GM12878 (cell line): ENCODE measurements around the gene ROBO1. TPM values are rescaled to one million over a fixed set of nuclear protein-coding genes. Genes with fewer than 3 reads are reported as not detected.

Source experiments
- ATAC-seq: fragments of 200-7000 bp; cut with Tn5 transposase; 3 replicates; pipeline ENCODE4 v1.9.1; 2020; ENCODE audit warnings: mild to moderate bottlenecking, moderate library complexity
- BruUV-seq: library from RNA; stranded (reverse); fragments of 400-500 nt; replicated peaks from 2 replicates; lab custom pipeline; 2021; lab: Mats Ljungman, UMichigan
- CTCF ChIA-PET: fragments of 300-600 bp; sonication (Branson Sonifier 250); formaldehyde crosslinking; extraction: SDS; loops from one replicate; lab custom pipeline; 2021; ENCODE audit warnings: inconsistent platforms; lab: Yijun Ruan, JAX
- POLR2A ChIA-PET: fragments of 350-600 bp; formaldehyde crosslinking; extraction: SDS; loops from one replicate; lab custom pipeline; 2021; ENCODE audit warnings: inconsistent platforms; lab: Charles Lee
- RAD21 ChIA-PET: fragments of 300-600 bp; sonication (Branson Sonifier 250); formaldehyde crosslinking; loops from one replicate; lab custom pipeline; 2023; ENCODE audit warnings: antibody characterized with exemption; ENCODE audit not compliant: unreplicated experiment; lab: Charles Lee
- SMC1A ChIA-PET: fragments of 300-600 bp; sonication (Branson Sonifier 250); formaldehyde crosslinking; loops from one replicate; lab custom pipeline; 2023; ENCODE audit not compliant: unreplicated experiment, uncharacterized antibody; lab: Charles Lee
- DNase-seq: peaks from one replicate; pipeline ENCODE4 v3.0.0-alpha.2; 2011; ENCODE audit warnings: low read depth, low spot score
- FAIRE-seq: peaks from 3 replicates; lab custom pipeline; 2011; peaks lifted over from hg19 to GRCh38; lab: Jason Lieb, UNC
- H2AFZ ChIP-seq: 2 replicates; pipeline ENCODE4 v1.6.0; 2011; ENCODE audit warnings: low read depth, low read length, control low read depth; ENCODE audit not compliant: control insufficient read depth
- H3K27ac ChIP-seq: 2 replicates; pipeline ENCODE4 v1.5.1; 2011; ENCODE audit warnings: control low read depth; ENCODE audit not compliant: control insufficient read depth, insufficient read depth
- H3K27me3 ChIP-seq, 2 experiments: replicated peaks in 1 of 2; 2 replicates each; pipeline versions ENCODE4 v1.6.0 to v1.6.1; 2011; ENCODE audit warnings: low read length in 1 of 2; ENCODE audit not compliant: control insufficient read depth in 2 of 2, insufficient read depth in 2 of 2
- H3K36me3 ChIP-seq, 2 experiments: 2 replicates each; pipeline ENCODE4 v1.5.1; 2011; ENCODE audit warnings: low read length in 1 of 2; ENCODE audit not compliant: control insufficient read depth in 2 of 2, insufficient read depth in 2 of 2
- H3K4me1 ChIP-seq: 2 replicates; pipeline ENCODE4 v1.6.1; 2011; ENCODE audit warnings: mild to moderate bottlenecking, low read length, moderate library complexity, mixed read lengths; ENCODE audit not compliant: control insufficient read depth, insufficient read depth
- H3K4me2 ChIP-seq: 2 replicates; pipeline ENCODE4 v1.6.0; 2011; ENCODE audit warnings: control low read depth; ENCODE audit not compliant: control insufficient read depth, insufficient read depth
- H3K4me3 ChIP-seq: fragments of 200-600 bp; sonication (generic); 2 replicates; pipeline ENCODE4 v1.5.1; 2016
- H3K79me2 ChIP-seq: 2 replicates; pipeline ENCODE4 v1.6.0; 2011; ENCODE audit warnings: low read length; ENCODE audit not compliant: control insufficient read depth, insufficient read depth
- H3K9ac ChIP-seq: 2 replicates; pipeline ENCODE4 v1.8.0; 2011; ENCODE audit warnings: low read length, control low read depth, mixed read lengths; ENCODE audit not compliant: control insufficient read depth, insufficient read depth
- H3K9me3 ChIP-seq: replicated peaks from 3 replicates; pipeline ENCODE4 v1.5.1; 2011; ENCODE audit warnings: mild to moderate bottlenecking, low read length; ENCODE audit not compliant: control insufficient read depth, insufficient read depth
- H4K20me1 ChIP-seq: 2 replicates; pipeline ENCODE4 v1.6.0; 2011; ENCODE audit not compliant: control insufficient read depth, insufficient read depth
- ASH2L ChIP-seq: fragments of 300-600, 200-600 bp; sonication (generic); IDR thresholded peaks from 2 replicates; pipeline ENCODE4 v1.6.1; 2017; ENCODE audit warnings: low read depth, mild to moderate bottlenecking, borderline replicate concordance
- BHLHE40 ChIP-seq, 2 experiments: fragments of 450-650 bp in 1 of 2; IDR thresholded peaks; 2 replicates each; pipeline ENCODE4 v1.6.1; 2011 to 2017; ENCODE audit warnings: low read depth in 2 of 2, borderline replicate concordance in 1 of 2, improper control_type of control experiment in 1 of 2, low read length in 1 of 2, mild to moderate bottlenecking in 1 of 2
- BRCA1 ChIP-seq: IDR thresholded peaks from 2 replicates; pipeline ENCODE4 v1.6.1; 2011; ENCODE audit warnings: low read depth, low read length, improper control_type of control experiment
- CHD2 ChIP-seq: IDR thresholded peaks from 2 replicates; pipeline ENCODE4 v1.6.1; 2011; ENCODE audit warnings: low read depth, low read length, improper control_type of control experiment, borderline replicate concordance
- EGR1 ChIP-seq, 2 experiments: IDR thresholded peaks; 1 replicate in 1 of 2; 2 replicates in 1 of 2; pipeline ENCODE4 v1.6.1; 2011 to 2012; ENCODE audit warnings: low read depth in 2 of 2, low read length in 2 of 2, borderline replicate concordance in 1 of 2, mild to moderate bottlenecking in 1 of 2, moderate library complexity in 1 of 2
- ELK1 ChIP-seq: IDR thresholded peaks from 2 replicates; pipeline ENCODE4 v1.6.1; 2012; ENCODE audit warnings: low read depth, low read length, improper control_type of control experiment
- FOXK2 ChIP-seq: fragments of 450-650 bp; IDR thresholded peaks from 2 replicates; pipeline ENCODE4 v1.6.1; 2017; ENCODE audit warnings: mild to moderate bottlenecking, moderate library complexity
- KAT2A ChIP-seq: conservative IDR thresholded peaks from 2 replicates; pipeline ENCODE4 v1.6.1; 2011; ENCODE audit warnings: low read depth, low read length; ENCODE audit not compliant: control insufficient read depth
- KDM1A ChIP-seq: fragments of 200-600 bp; sonication (generic); IDR thresholded peaks from 2 replicates; pipeline ENCODE4 v1.6.1; 2016; ENCODE audit warnings: borderline replicate concordance
- NFIC ChIP-seq: IDR thresholded peaks from 2 replicates; pipeline ENCODE4 v1.6.1; 2012; ENCODE audit warnings: low read depth, mild to moderate bottlenecking, inconsistent platforms, low read length, moderate library complexity
- NR2C2 ChIP-seq: IDR thresholded peaks from 2 replicates; pipeline ENCODE4 v1.6.1; 2011; ENCODE audit warnings: borderline replicate concordance, low read depth; ENCODE audit not compliant: control insufficient read depth, insufficient read length
- NR2F1 ChIP-seq: fragments of 450-650 bp; conservative IDR thresholded peaks from 2 replicates; pipeline ENCODE4 v1.6.1; 2017; ENCODE audit warnings: mild to moderate bottlenecking
- PBX3 ChIP-seq: IDR thresholded peaks from 2 replicates; pipeline ENCODE4 v1.6.1; 2011; ENCODE audit warnings: mild to moderate bottlenecking, low read depth, low read length, moderate library complexity; ENCODE audit not compliant: insufficient replicate concordance
- RAD51 ChIP-seq: fragments of 450-650 bp; IDR thresholded peaks from 2 replicates; pipeline ENCODE4 v1.6.1; 2016; ENCODE audit warnings: moderate library complexity, mild to moderate bottlenecking, inconsistent platforms
- SP1 ChIP-seq: IDR thresholded peaks from one replicate; pipeline ENCODE4 v1.6.1; 2011; ENCODE audit warnings: low read depth, low read length
- SREBF1 ChIP-seq: IDR thresholded peaks from 2 replicates; pipeline ENCODE4 v1.6.1; 2012; ENCODE audit warnings: mild to moderate bottlenecking, low read length
- TAF1 ChIP-seq: IDR thresholded peaks from 2 replicates; pipeline ENCODE4 v1.6.1; 2011; ENCODE audit warnings: mild to moderate bottlenecking, low read depth, low read length, borderline replicate concordance
- ZBTB11 ChIP-seq: fragments of 450-650 bp; formaldehyde crosslinking; IDR thresholded peaks from 2 replicates; pipeline ENCODE4 v1.5.0; 2022; ENCODE audit warnings: mild to moderate bottlenecking, missing genetic modification characterization
- ZSCAN29 ChIP-seq: fragments of 450-650 bp; IDR thresholded peaks from 2 replicates; pipeline ENCODE4 v1.6.1; 2017; ENCODE audit warnings: mild to moderate bottlenecking, moderate library complexity
- WGBS: methylation state at CpG from one replicate; pipeline ENCODE4 v1.1.6; 2016; ENCODE audit warnings: low lambda C conversion rate; ENCODE audit not compliant: insufficient replicate concordance, insufficient coverage; ENCODE audit errors: missing lambda C conversion rate; 5-methylcytosine and 5-hydroxymethylcytosine counted together
- in situ Hi-C: fragments of 300-500 bp; cut with MboI; formaldehyde crosslinking; loops from 9 replicates; pipeline ENCODE4 v1.14.3; 2018; ENCODE audit warnings: mixed read lengths
- intact Hi-C: fragments of 100-400 bp; cut with micrococcal nuclease; formaldehyde crosslinking; loops from one replicate; pipeline ENCODE4 v1.14.2; 2022; ENCODE audit not compliant: unreplicated experiment
- polyA plus RNA-seq, 11 experiments: library from polyadenylated mRNA; depleted of rRNA in 4 of 11; unstranded in 6 of 11; stranded (reverse) in 5 of 11; fragments of >200 nt; fragmentation: Nextera tagmentation in 4 of 11; fragmentation: Illumina TruSeq in 1 of 11; extraction: Ambion mirVana in 4 of 11; extraction: Trizol in 1 of 11; gene quantifications; 1 replicate in 1 of 11; 2 replicates in 10 of 11; pipeline versions ENCODE4 v1.2.1 to v1.2.3, GENCODE V29; 2011 to 2016; ENCODE audit warnings: inconsistent platforms in 2 of 11, missing spikeins in 2 of 11, low read depth in 1 of 11
- total RNA-seq, 4 experiments: library from RNA; depleted of rRNA in 3 of 4; stranded (reverse); fragments of >200 nt in 3 of 4; fragmentation: Illumina TruSeq in 1 of 4; extraction: Trizol in 1 of 4; gene quantifications; 2 replicates each; pipeline versions ENCODE4 v1.2.1 to v1.2.3, GENCODE V29; 2013 to 2021

The ROBO1 gene
- total and polyA plus RNA-seq, 10 of the 15 experiments (the other 5 are each of a cell fraction or from before 2014, with no cell fraction given), result 0.29 to 46.5 (median 1.2) TPM

GRCh38 chr3:78565712-78566111 is 1202.1 kb downstream of the ROBO1 start:
- no peaks in the 10 kb centered on the region for H3K27me3 ChIP-seq
- no TSS peak for BruUV-seq
- H3K4me3 ChIP-seq, result no peak overlapping the region
- H4K20me1 ChIP-seq, result no peaks in the 10 kb centered on the region
- no peak overlapping the region for H2AFZ ChIP-seq
- no peak overlapping the region for H3K27ac ChIP-seq
- H3K9me3 ChIP-seq, result no peaks in the 10 kb centered on the region
- H3K4me1 ChIP-seq, result no peaks in the 10 kb centered on the region
- H3K4me2 ChIP-seq, result no peak overlapping the region
- RAD21 ChIA-PET, result no interaction called here
- no peaks in the 10 kb centered on the region for H3K36me3 ChIP-seq
- H3K79me2 ChIP-seq, result no peaks in the 10 kb centered on the region
- SMC1A ChIA-PET, result no interaction called here
- ATAC-seq, result no peak
- CTCF ChIA-PET, result no interaction called here
- no peak for FAIRE-seq
- TF ChIP-seq ASH2L, result no peak
- no peak for TF ChIP-seq NR2F1
- TF ChIP-seq KAT2A, result no peak
- TF ChIP-seq SREBF1, result no peak
- no peak for TF ChIP-seq ZSCAN29
- TF ChIP-seq EGR1 (IDR thresholded peaks at IDR 0.05; ENCODE audit: borderline replicate concordance in 1 of 2, low read depth in 2 of 2, low read length in 2 of 2), result no peak
- no peak for TF ChIP-seq KDM1A
- TF ChIP-seq RAD51, result no peak
- no peak for TF ChIP-seq PBX3
- TF ChIP-seq FOXK2, result no peak
- TF ChIP-seq TAF1, result no peak
- TF ChIP-seq NR2C2, result no peak
- no peak for TF ChIP-seq ZBTB11 (CRISPR knock-in tag)
- TF ChIP-seq BHLHE40 (IDR thresholded peaks at IDR 0.05; ENCODE audit: borderline replicate concordance in 1 of 2, low read depth in 2 of 2, low read length in 1 of 2), result no peak
- no peak for TF ChIP-seq ELK1
- TF ChIP-seq NFIC, result no peak
- TF ChIP-seq SP1, result no peak
- TF ChIP-seq BRCA1, result no peak
- TF ChIP-seq CHD2, result no peak
- H3K9ac ChIP-seq, result no peak overlapping the region
- DNase-seq, result no peak
- in situ Hi-C loops (no loop called here), intact Hi-C loops (no loop called here)
- WGBS, result 41% methylated on average over 1 of the region's 1 CpG
- POLR2A ChIA-PET, result no interaction called here
